GM23338 (cell line): ENCODE results near the gene ACOX3. TPM values are rescaled to one million over a fixed set of nuclear protein-coding genes. Genes with fewer than 3 reads are reported as not detected.

Experiments
- ATAC-seq: fragments of 200-7000 bp; cut with Tn5 transposase; 3 replicates; pipeline ENCODE4 v1.9.1; 2020
- DNase-seq: peaks from one replicate; pipeline ENCODE4 v3.0.0-alpha.2; 2015; ENCODE audit warnings: low spot score
- H2AFZ ChIP-seq: fragments of 200-600 bp; sonication (generic); 2 replicates; pipeline ENCODE4 v1.8.0; 2016; ENCODE audit warnings: antibody characterized with exemption, mild to moderate bottlenecking, moderate library complexity
- H3F3A ChIP-seq: fragments of 200-600 bp; sonication (generic); replicated peaks from 2 replicates; pipeline ENCODE4 v1.8.0; 2017; ENCODE audit warnings: antibody characterized with exemption, mixed run types, low read depth
- H3K27ac ChIP-seq: fragments of 200-600 bp; sonication (generic); 2 replicates; pipeline ENCODE4 v1.6.1; 2016; ENCODE audit warnings: low read depth
- H3K27me3 ChIP-seq: fragments of 200-600 bp; sonication (generic); 2 replicates; pipeline ENCODE4 v1.8.0; 2016; ENCODE audit warnings: mild to moderate bottlenecking, mixed run types, moderate library complexity; ENCODE audit not compliant: insufficient read depth
- H3K36me3 ChIP-seq: fragments of 200-600 bp; sonication (generic); 2 replicates; pipeline ENCODE4 v1.8.0; 2016; ENCODE audit warnings: mild to moderate bottlenecking; ENCODE audit not compliant: insufficient read depth
- H3K4me1 ChIP-seq: fragments of 200-600 bp; sonication (generic); 2 replicates; pipeline ENCODE4 v1.8.0; 2016; ENCODE audit warnings: mild to moderate bottlenecking, moderate library complexity; ENCODE audit not compliant: insufficient read depth
- H3K4me2 ChIP-seq: fragments of 200-600 bp; sonication (generic); 2 replicates; pipeline ENCODE4 v1.7.1; 2017; ENCODE audit warnings: mixed run types
- H3K4me3 ChIP-seq: fragments of 200-600 bp; sonication (generic); 2 replicates; pipeline ENCODE4 v1.6.1; 2016; ENCODE audit warnings: mixed run types
- H3K79me2 ChIP-seq: fragments of 200-600 bp; sonication (generic); replicated peaks from 2 replicates; pipeline ENCODE4 v1.8.0; 2017; ENCODE audit warnings: mild to moderate bottlenecking; ENCODE audit not compliant: insufficient read depth
- H3K9me2 ChIP-seq: fragments of 200-600 bp; sonication (generic); 2 replicates; pipeline ENCODE4 v1.8.0; 2017; ENCODE audit not compliant: insufficient read depth
- H4K20me1 ChIP-seq: fragments of 200-600 bp; sonication (generic); replicated peaks from 2 replicates; pipeline ENCODE4 v1.8.0; 2017; ENCODE audit warnings: mild to moderate bottlenecking; ENCODE audit not compliant: insufficient read depth
- H3K27ac Mint-ChIP-seq: 2 replicates; pipeline ENCODE4 v1.8.0; 2020; ENCODE audit warnings: inconsistent platforms, mild to moderate bottlenecking, moderate library complexity, mixed read lengths
- H3K27me3 Mint-ChIP-seq: 3 replicates; pipeline ENCODE4 v1.8.0; 2022; ENCODE audit warnings: low read depth, mild to moderate bottlenecking, moderate library complexity, mixed read lengths, inconsistent platforms; ENCODE audit not compliant: insufficient read depth, poor library complexity
- H3K36me3 Mint-ChIP-seq: 3 replicates; pipeline ENCODE4 v1.8.0; 2021; ENCODE audit warnings: low read depth, mild to moderate bottlenecking, inconsistent platforms, moderate library complexity, mixed read lengths
- H3K4me1 Mint-ChIP-seq: 3 replicates; pipeline ENCODE4 v1.8.0; 2020; ENCODE audit warnings: mild to moderate bottlenecking, inconsistent platforms, mixed read lengths
- H3K4me3 Mint-ChIP-seq: 3 replicates; pipeline ENCODE4 v1.8.0; 2021; ENCODE audit warnings: moderate library complexity, mild to moderate bottlenecking, inconsistent platforms, mixed read lengths
- H3K9me3 Mint-ChIP-seq: 3 replicates; pipeline ENCODE4 v1.8.0; 2020; ENCODE audit warnings: moderate library complexity, mild to moderate bottlenecking, inconsistent platforms, mixed read lengths
- CREB1 ChIP-seq: fragments of 250-450 bp; sonication (Bioruptor Pico); IDR thresholded peaks from 2 replicates; pipeline ENCODE4 v1.5.0; 2020; ENCODE audit warnings: low read depth, mild to moderate bottlenecking, moderate library complexity
- CTCF ChIP-seq, 2 experiments: fragments of 200-600 bp in 1 of 2; sonication (generic) in 1 of 2; conservative IDR thresholded peaks; 2 replicates each; pipeline versions ENCODE4 v1.5.1 to v1.6.1; 2016 to 2017; ENCODE audit warnings: antibody characterized with exemption in 2 of 2, low read depth in 2 of 2, mild to moderate bottlenecking in 2 of 2, moderate library complexity in 1 of 2
- ETS1 ChIP-seq: IDR thresholded peaks from 2 replicates; pipeline ENCODE4 v1.6.1; 2016; ENCODE audit warnings: antibody characterized with exemption
- EZH2 ChIP-seq: fragments of 200-600 bp; sonication (generic); IDR thresholded peaks from one replicate; pipeline ENCODE4 v1.8.0; 2017; ENCODE audit warnings: antibody characterized with exemption, mild to moderate bottlenecking, low read depth; ENCODE audit not compliant: unreplicated experiment
- EZH2phosphoT487 ChIP-seq: fragments of 200-600 bp; sonication (generic); IDR thresholded peaks from one replicate; pipeline ENCODE4 v1.8.1; 2018; ENCODE audit warnings: antibody characterized with exemption; ENCODE audit not compliant: unreplicated experiment
- JUNB ChIP-seq: IDR thresholded peaks from one replicate; pipeline ENCODE4 v1.6.1; 2016; ENCODE audit warnings: antibody characterized with exemption; ENCODE audit not compliant: unreplicated experiment
- NANOG ChIP-seq: IDR thresholded peaks from 2 replicates; pipeline ENCODE4 v1.6.1; 2016; ENCODE audit warnings: antibody characterized with exemption, borderline replicate concordance
- POLR2AphosphoS5 ChIP-seq: IDR thresholded peaks from 2 replicates; pipeline ENCODE4 v1.6.1; 2016; ENCODE audit warnings: antibody characterized with exemption, low read depth
- STAT1 ChIP-seq: IDR thresholded peaks from one replicate; pipeline ENCODE4 v1.6.1; 2016; ENCODE audit warnings: antibody characterized with exemption; ENCODE audit not compliant: unreplicated experiment
- ZNF114 ChIP-seq: fragments of 250-450 bp; sonication (Bioruptor Pico); IDR thresholded peaks from 2 replicates; pipeline ENCODE4 v1.5.0; 2020; ENCODE audit warnings: mild to moderate bottlenecking, moderate library complexity
- ZNF331 ChIP-seq: fragments of 250-450 bp; sonication (Bioruptor Pico); IDR thresholded peaks from 2 replicates; pipeline ENCODE4 v1.5.0; 2020; ENCODE audit warnings: low read depth, mild to moderate bottlenecking, moderate library complexity
- polyA plus RNA-seq: library from polyadenylated mRNA; unstranded; fragments of >200 nt; fragmentation: Nextera tagmentation; extraction: Ambion mirVana; gene quantifications from 2 replicates; pipeline ENCODE4 v1.2.1, GENCODE V29; 2016
- total RNA-seq: library from RNA; depleted of rRNA; stranded (reverse); fragments of >200 nt; shearing (Covaris generic); gene quantifications from 2 replicates; pipeline ENCODE4 v1.2.3, GENCODE V29; 2014
- TF ChIP-seq, protein P1 (sequence below): fragments of 250-450 bp; sonication (Bioruptor Pico); IDR thresholded peaks from 2 replicates; pipeline ENCODE4 v1.5.0; 2020; ENCODE audit warnings: mild to moderate bottlenecking, moderate library complexity
- TF ChIP-seq, protein P2 (sequence below): IDR thresholded peaks from one replicate; pipeline ENCODE4 v1.6.1; 2018; ENCODE audit warnings: antibody characterized with exemption; ENCODE audit not compliant: unreplicated experiment

ACOX3 gene
- total and polyA plus RNA-seq, 2 experiments from 2014 or later, result 6.4 to 17.2 TPM

- H3K4me1 ChIP-seq, result no peaks in the 10 kb centered on the region
- TF ChIP-seq STAT1, result no peak
- TF ChIP-seq ZNF114 (CRISPR knock-in tag), result no peak
- TF ChIP-seq, protein P1, sequence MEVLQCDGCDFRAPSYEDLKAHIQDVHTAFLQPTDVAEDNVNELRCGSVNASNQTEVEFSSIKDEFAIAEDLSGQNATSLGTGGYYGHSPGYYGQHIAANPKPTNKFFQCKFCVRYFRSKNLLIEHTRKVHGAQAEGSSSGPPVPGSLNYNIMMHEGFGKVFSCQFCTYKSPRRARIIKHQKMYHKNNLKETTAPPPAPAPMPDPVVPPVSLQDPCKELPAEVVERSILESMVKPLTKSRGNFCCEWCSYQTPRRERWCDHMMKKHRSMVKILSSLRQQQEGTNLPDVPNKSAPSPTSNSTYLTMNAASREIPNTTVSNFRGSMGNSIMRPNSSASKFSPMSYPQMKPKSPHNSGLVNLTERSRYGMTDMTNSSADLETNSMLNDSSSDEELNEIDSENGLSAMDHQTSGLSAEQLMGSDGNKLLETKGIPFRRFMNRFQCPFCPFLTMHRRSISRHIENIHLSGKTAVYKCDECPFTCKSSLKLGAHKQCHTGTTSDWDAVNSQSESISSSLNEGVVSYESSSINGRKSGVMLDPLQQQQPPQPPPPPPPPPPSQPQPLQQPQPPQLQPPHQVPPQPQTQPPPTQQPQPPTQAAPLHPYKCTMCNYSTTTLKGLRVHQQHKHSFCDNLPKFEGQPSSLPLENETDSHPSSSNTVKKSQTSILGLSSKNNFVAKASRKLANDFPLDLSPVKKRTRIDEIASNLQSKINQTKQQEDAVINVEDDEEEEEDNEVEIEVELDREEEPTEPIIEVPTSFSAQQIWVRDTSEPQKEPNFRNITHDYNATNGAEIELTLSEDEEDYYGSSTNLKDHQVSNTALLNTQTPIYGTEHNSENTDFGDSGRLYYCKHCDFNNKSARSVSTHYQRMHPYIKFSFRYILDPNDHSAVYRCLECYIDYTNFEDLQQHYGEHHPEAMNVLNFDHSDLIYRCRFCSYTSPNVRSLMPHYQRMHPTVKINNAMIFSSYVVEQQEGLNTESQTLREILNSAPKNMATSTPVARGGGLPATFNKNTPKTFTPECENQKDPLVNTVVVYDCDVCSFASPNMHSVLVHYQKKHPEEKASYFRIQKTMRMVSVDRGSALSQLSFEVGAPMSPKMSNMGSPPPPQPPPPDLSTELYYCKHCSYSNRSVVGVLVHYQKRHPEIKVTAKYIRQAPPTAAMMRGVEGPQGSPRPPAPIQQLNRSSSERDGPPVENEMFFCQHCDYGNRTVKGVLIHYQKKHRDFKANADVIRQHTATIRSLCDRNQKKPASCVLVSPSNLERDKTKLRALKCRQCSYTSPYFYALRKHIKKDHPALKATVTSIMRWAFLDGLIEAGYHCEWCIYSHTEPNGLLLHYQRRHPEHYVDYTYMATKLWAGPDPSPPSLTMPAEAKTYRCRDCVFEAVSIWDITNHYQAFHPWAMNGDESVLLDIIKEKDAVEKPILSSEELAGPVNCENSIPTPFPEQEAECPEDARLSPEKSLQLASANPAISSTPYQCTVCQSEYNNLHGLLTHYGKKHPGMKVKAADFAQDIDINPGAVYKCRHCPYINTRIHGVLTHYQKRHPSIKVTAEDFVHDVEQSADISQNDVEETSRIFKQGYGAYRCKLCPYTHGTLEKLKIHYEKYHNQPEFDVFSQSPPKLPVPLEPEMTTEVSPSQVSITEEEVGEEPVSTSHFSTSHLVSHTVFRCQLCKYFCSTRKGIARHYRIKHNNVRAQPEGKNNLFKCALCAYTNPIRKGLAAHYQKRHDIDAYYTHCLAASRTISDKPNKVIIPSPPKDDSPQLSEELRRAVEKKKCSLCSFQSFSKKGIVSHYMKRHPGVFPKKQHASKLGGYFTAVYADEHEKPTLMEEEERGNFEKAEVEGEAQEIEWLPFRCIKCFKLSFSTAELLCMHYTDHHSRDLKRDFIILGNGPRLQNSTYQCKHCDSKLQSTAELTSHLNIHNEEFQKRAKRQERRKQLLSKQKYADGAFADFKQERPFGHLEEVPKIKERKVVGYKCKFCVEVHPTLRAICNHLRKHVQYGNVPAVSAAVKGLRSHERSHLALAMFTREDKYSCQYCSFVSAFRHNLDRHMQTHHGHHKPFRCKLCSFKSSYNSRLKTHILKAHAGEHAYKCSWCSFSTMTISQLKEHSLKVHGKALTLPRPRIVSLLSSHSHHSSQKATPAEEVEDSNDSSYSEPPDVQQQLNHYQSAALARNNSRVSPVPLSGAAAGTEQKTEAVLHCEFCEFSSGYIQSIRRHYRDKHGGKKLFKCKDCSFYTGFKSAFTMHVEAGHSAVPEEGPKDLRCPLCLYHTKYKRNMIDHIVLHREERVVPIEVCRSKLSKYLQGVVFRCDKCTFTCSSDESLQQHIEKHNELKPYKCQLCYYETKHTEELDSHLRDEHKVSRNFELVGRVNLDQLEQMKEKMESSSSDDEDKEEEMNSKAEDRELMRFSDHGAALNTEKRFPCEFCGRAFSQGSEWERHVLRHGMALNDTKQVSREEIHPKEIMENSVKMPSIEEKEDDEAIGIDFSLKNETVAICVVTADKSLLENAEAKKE (CRISPR knock-in tag), result no peak
- TF ChIP-seq, protein P2, sequence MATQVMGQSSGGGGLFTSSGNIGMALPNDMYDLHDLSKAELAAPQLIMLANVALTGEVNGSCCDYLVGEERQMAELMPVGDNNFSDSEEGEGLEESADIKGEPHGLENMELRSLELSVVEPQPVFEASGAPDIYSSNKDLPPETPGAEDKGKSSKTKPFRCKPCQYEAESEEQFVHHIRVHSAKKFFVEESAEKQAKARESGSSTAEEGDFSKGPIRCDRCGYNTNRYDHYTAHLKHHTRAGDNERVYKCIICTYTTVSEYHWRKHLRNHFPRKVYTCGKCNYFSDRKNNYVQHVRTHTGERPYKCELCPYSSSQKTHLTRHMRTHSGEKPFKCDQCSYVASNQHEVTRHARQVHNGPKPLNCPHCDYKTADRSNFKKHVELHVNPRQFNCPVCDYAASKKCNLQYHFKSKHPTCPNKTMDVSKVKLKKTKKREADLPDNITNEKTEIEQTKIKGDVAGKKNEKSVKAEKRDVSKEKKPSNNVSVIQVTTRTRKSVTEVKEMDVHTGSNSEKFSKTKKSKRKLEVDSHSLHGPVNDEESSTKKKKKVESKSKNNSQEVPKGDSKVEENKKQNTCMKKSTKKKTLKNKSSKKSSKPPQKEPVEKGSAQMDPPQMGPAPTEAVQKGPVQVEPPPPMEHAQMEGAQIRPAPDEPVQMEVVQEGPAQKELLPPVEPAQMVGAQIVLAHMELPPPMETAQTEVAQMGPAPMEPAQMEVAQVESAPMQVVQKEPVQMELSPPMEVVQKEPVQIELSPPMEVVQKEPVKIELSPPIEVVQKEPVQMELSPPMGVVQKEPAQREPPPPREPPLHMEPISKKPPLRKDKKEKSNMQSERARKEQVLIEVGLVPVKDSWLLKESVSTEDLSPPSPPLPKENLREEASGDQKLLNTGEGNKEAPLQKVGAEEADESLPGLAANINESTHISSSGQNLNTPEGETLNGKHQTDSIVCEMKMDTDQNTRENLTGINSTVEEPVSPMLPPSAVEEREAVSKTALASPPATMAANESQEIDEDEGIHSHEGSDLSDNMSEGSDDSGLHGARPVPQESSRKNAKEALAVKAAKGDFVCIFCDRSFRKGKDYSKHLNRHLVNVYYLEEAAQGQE, result no peak
- no peak for TF ChIP-seq ETS1
- no peak for TF ChIP-seq CTCF (conservative IDR thresholded peaks at IDR 0.05; ENCODE audit: low read depth in 2 of 2)
- no peak for TF ChIP-seq EZH2phosphoT487
- no peak for TF ChIP-seq CREB1 (CRISPR knock-in tag)
- no peak for TF ChIP-seq POLR2AphosphoS5
- TF ChIP-seq EZH2, result no peak
- TF ChIP-seq JUNB, result no peak
- no peak for TF ChIP-seq NANOG
- no peak for TF ChIP-seq ZNF331
- no peaks in the 10 kb centered on the region for H3K9me2 ChIP-seq
- H3K4me2 ChIP-seq, result no peak overlapping the region
- no peaks in the 10 kb centered on the region; the same call in 1 of the 2 replicates for H4K20me1 ChIP-seq
- Mint-ChIP-seq H3K9me3 (no peaks in the 10 kb centered on the region), H3K27ac (no peak overlapping the region), H3K4me3 (no peak overlapping the region), H3K27me3 (peaks cover 8% of the 10 kb centered on the region), H3K4me1 (peaks cover 9% of the 10 kb centered on the region), H3K36me3 (peaks cover 37% of the 10 kb centered on the region)
- no peaks in the 10 kb centered on the region; the same call in 1 of the 2 replicates for H3F3A ChIP-seq
- DNase-seq (no peak), ATAC-seq (no peak)
- no peak overlapping the region for H3K27ac ChIP-seq
- no peaks in the 10 kb centered on the region; the same call in 1 of the 2 replicates for H3K36me3 ChIP-seq
- H3K79me2 ChIP-seq, result no peaks in the 10 kb centered on the region
- H3K27me3 ChIP-seq, result no peaks in the 10 kb centered on the region
- H2AFZ ChIP-seq, result no peak overlapping the region
- no peak overlapping the region for H3K4me3 ChIP-seq
Observed at GRCh38 chr4:8469550-8469949, 29.0 kb upstream of the ACOX3 start.
